Measurements from ENCODE around the gene FBXO2.

GRCh38 chr1:11606775-11607174 is 47.5 kb downstream of the FBXO2 start:
- no peak for TF ChIP-seq EP300 (IDR thresholded peaks at IDR 0.05; ENCODE audit: low read depth)
- TF ChIP-seq CTCF (IDR thresholded peaks at IDR 0.05) = no peak
- no peak for TF ChIP-seq POLR2A (IDR thresholded peaks at IDR 0.05)
- TF ChIP-seq POLR2AphosphoS5 (IDR thresholded peaks at IDR 0.05) = no peak

All from transverse colon (tissue), 4 donors.